Fibroblast of the aortic adventitia (primary cell): ENCODE results near the gene LIF. TPM values are rescaled to one million over a fixed set of nuclear protein-coding genes. Genes with fewer than 3 reads are reported as not detected.

Source experiments
- DNase-seq: peaks from one replicate; pipeline ENCODE4 v3.0.0-alpha.2; 2010; ENCODE audit warnings: low read depth
- H3K4me3 ChIP-seq: 2 replicates; pipeline ENCODE4 v1.5.1; 2011; ENCODE audit warnings: low read depth, mild to moderate bottlenecking, control low read depth, low read length, moderate library complexity
- CTCF ChIP-seq: IDR thresholded peaks from 2 replicates; pipeline ENCODE4 v1.5.1; 2011; ENCODE audit warnings: mild to moderate bottlenecking, low read length, control low read depth, inconsistent platforms; ENCODE audit not compliant: insufficient read depth
- total RNA-seq: library from RNA; depleted of rRNA; stranded (reverse); fragments of >200 nt; gene quantifications from 2 replicates; pipeline ENCODE4 v1.2.3, GENCODE V29; 2012; ENCODE audit warnings: low replicate concordance

Gene LIF
- total RNA-seq, 1 donor, result 6.2 TPM

GRCh38 chr22:30284666-30285065 is 38.1 kb upstream of the LIF start:
- no peak overlapping the region for H3K4me3 ChIP-seq
- no peak for DNase-seq
- TF ChIP-seq CTCF, result no peak

GRCh38 chr22:30284172-30284571 is 37.6 kb upstream of the LIF start:
- no peak for DNase-seq
- no peak overlapping the region for H3K4me3 ChIP-seq
- TF ChIP-seq CTCF, result no peak

GRCh38 chr22:30283342-30283741 is 36.8 kb upstream of the LIF start:
- DNase-seq, result no peak
- no peak for TF ChIP-seq CTCF
- no peak overlapping the region for H3K4me3 ChIP-seq

- H3K4me3 ChIP-seq, result no peak overlapping the region
- TF ChIP-seq CTCF, result no peak
- no peak for DNase-seq
These were observed 36.1 kb upstream of the LIF start for GRCh38 chr22:30282616-30283046.

- no peak for DNase-seq
- H3K4me3 ChIP-seq, result no peak overlapping the region
- no peak for TF ChIP-seq CTCF
These were observed 33.9 kb upstream of the LIF start for GRCh38 chr22:30280505-30280904.

- no peak for DNase-seq
- TF ChIP-seq CTCF, result no peak
- no peak overlapping the region for H3K4me3 ChIP-seq
These were observed 33.4 kb upstream of the LIF start for GRCh38 chr22:30279932-30280331.

GRCh38 chr22:30279046-30279788 is 32.7 kb upstream of the LIF start:
- TF ChIP-seq CTCF, result no peak
- DNase-seq, result no peak
- no peak overlapping the region for H3K4me3 ChIP-seq
